Heart left ventricle (tissue), 16 donors: ENCODE measurements around the gene RELL1. TPM values are rescaled to one million over a fixed set of nuclear protein-coding genes. Genes with fewer than 3 reads are reported as not detected.

Experiments used
- ATAC-seq, 4 donors: fragments of 200-7000 bp; cut with Tn5 transposase; one replicate each; pipeline ENCODE4 v1.9.1; 2020 to 2022; ENCODE audit warnings: moderate library complexity in 4 of 4, mild to moderate bottlenecking in 3 of 4, moderate number of reproducible peaks in 1 of 4
- DNase-seq, 5 donors: peaks; one replicate each; pipeline ENCODE4 v3.0.0-alpha.2; 2020
- H3K27ac ChIP-seq, 12 donors: fragments of 200-600 bp; sonication (generic) in 4 of 12; one replicate each; pipeline versions ENCODE4 v1.5.0 to v1.8.0; 2016 to 2022; ENCODE audit warnings: mild to moderate bottlenecking in 2 of 12
- H3K27me3 ChIP-seq, 9 donors: fragments of 200-600 bp; sonication (generic) in 2 of 9; one replicate each; pipeline versions ENCODE4 v1.5.1 to v1.8.0; 2016 to 2022; ENCODE audit warnings: mild to moderate bottlenecking in 3 of 9
- H3K36me3 ChIP-seq, 9 donors: fragments of 200-600 bp; sonication (generic) in 2 of 9; one replicate each; pipeline versions ENCODE4 v1.5.0 to v1.8.0; 2018 to 2022; ENCODE audit warnings: mild to moderate bottlenecking in 2 of 9
- H3K4me1 ChIP-seq, 12 donors: fragments of 200-600 bp; sonication (generic) in 4 of 12; one replicate each; pipeline versions ENCODE4 v1.5.0 to v1.8.0; 2016 to 2022; ENCODE audit warnings: mild to moderate bottlenecking in 3 of 12
- H3K4me3 ChIP-seq, 12 donors: fragments of 200-600 bp; sonication (generic) in 4 of 12; one replicate each; pipeline versions ENCODE4 v1.5.0 to v1.8.0; 2017 to 2022; ENCODE audit warnings: mild to moderate bottlenecking in 9 of 12, moderate library complexity in 4 of 12
- H3K9me3 ChIP-seq, 12 donors: fragments of 200-600 bp; sonication (generic) in 4 of 12; one replicate each; pipeline versions ENCODE4 v1.5.0 to v1.8.0; 2016 to 2022; ENCODE audit warnings: mild to moderate bottlenecking in 1 of 12
- POLR2A ChIP-seq, 2 donors: fragments of 450-650 bp; IDR thresholded peaks; one replicate each; pipeline ENCODE4 v1.6.1; 2017; ENCODE audit warnings: antibody characterized with exemption in 2 of 2, mild to moderate bottlenecking in 2 of 2, moderate library complexity in 2 of 2
- WGBS, 4 donors: extraction: QIAGEN DNeasy Blood & Tissue Kit in 2 of 4; methylation state at CpG; one replicate each; pipeline versions ENCODE4 v1.1.5 to v1.1.7; 2013 to 2018; 5-methylcytosine and 5-hydroxymethylcytosine counted together
- intact Hi-C, 10 donors: fragments of 100-400 bp; cut with DNase I; formaldehyde crosslinking; loops; one replicate each; pipeline versions ENCODE4 v1.11.1 to v1.14.2; 2022
- polyA plus RNA-seq, 2 donors: library from polyadenylated mRNA; stranded (reverse); fragments of 200-250 nt; gene quantifications; one replicate each; pipeline ENCODE4 v1.2.3, GENCODE V29; 2013
- total RNA-seq, 9 donors: library from RNA; depleted of rRNA in 2 of 9; stranded (reverse); fragments of >200 nt in 2 of 9; fragmentation: NEBNext Ultra II Directional in 3 of 9; extraction: Animal tissue kit (Norgen Biotek cat#: 25700) in 3 of 9; gene quantifications; one replicate each; pipeline versions ENCODE4 v1.1.0 to v1.2.4, GENCODE V29; 2016 to 2023
- TF ChIP-seq, protein P1 (sequence below), 12 donors: fragments of 200-600 bp; sonication (generic) in 4 of 12; IDR thresholded peaks; one replicate each; pipeline versions ENCODE4 v1.5.0 to v1.8.0; 2018 to 2022; ENCODE audit warnings: antibody characterized with exemption in 12 of 12, mild to moderate bottlenecking in 5 of 12
- donor health status: ischemic (EF 13 %, LVEDD 7.1; RV severe dilation, severe dysfunction).
- donor health status: healthy with polysubstance abuse.
- donor health status: DM: no; HTN: yes; CAD: no.
- donor health status: DM: no; HTN: no; CAD: no.
- donor health status: ischemic (EF 25% LVEDD 6.9; RV normal size, moderate dysfunction).
- donor health status: ischemic (EF 25% LVEDD 5.7; RV mildly dilated, moderate dysfunction).
- donor health status: healthy.
- donor health status: DM: yes; HTN: yes; CAD: no.
- donor health status: ischemic (EF 35%, LVEDD 5.7; RV mildly dilated, moderate dysfunction).
- donor health status: nonischemic (EF 11% LVEDD 7.7; RV severe dilation, severe dysfunction).
- donor health status: DM: yes; HTN: yes; CAD: no.
- donor health status: PGD.
- donor health status: ischemic (EF 29% LVEDD 5.4; RV normal size, mild dysfunction).
- donor health status: nonischemic (EF 23%, LVEDD 6.1; RV moderate dilation, normal function).

Gene RELL1
- total and polyA plus RNA-seq, 11 donors: 2.0 to 40.2 (median 25.2) TPM

DNA sequence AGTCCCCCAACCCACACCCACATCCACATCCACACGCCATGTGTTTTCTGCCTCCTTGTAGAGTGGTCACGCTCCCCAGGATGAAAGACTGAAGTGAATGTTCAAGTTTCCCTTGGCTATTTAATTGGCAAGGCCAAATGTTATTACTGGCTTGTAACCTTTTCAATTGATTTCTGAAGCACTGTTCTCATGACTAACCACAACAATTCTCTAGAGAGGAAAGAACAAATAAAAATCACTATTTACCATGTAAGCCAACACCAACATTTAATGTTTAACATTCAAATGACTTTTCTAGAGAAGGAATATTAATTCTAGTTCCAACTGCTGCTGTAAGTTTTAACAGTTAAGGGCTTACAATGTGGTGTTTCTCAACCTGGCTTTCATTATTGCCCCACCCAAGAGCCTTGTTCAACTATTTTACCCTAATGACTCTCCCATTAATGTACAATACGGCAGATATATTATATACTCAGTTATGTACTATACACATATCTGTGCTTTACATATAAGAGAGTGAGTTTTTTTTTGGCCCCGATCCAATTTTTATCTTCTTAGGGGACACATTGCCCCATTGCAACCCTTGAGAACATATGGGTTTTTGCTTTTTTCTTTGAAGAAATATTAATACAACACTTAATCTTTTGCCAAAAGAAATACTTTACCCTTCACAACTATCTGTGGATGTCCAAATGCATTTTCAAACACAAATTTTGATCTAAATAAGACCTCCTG, 46.5 kb downstream of the RELL1 start:
- H3K4me1 ChIP-seq: peaks cover 0 to 16% (median 0%) of the 10 kb centered on the region in 12 donors
- peak in 2 of 4 donors; percentile 36 to 47 for ATAC-seq
- no peaks in the 10 kb centered on the region for H3K27me3 ChIP-seq
- intact Hi-C loops: no loop called here
- H3K4me3 ChIP-seq: no peak overlapping the region
- H3K9me3 ChIP-seq: no peaks in the 10 kb centered on the region
- WGBS, 4 donors: 59 to 88% (median 71%) methylated on average over 4 of the region's 4 CpGs
- no peak for TF ChIP-seq POLR2A (IDR thresholded peaks at IDR 0.05)
- TF ChIP-seq, protein P1, sequence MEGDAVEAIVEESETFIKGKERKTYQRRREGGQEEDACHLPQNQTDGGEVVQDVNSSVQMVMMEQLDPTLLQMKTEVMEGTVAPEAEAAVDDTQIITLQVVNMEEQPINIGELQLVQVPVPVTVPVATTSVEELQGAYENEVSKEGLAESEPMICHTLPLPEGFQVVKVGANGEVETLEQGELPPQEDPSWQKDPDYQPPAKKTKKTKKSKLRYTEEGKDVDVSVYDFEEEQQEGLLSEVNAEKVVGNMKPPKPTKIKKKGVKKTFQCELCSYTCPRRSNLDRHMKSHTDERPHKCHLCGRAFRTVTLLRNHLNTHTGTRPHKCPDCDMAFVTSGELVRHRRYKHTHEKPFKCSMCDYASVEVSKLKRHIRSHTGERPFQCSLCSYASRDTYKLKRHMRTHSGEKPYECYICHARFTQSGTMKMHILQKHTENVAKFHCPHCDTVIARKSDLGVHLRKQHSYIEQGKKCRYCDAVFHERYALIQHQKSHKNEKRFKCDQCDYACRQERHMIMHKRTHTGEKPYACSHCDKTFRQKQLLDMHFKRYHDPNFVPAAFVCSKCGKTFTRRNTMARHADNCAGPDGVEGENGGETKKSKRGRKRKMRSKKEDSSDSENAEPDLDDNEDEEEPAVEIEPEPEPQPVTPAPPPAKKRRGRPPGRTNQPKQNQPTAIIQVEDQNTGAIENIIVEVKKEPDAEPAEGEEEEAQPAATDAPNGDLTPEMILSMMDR (IDR thresholded peaks at IDR 0.05): no peak
- peaks cover 0 to 50% (median 23%) of the 10 kb centered on the region in 9 donors for H3K36me3 ChIP-seq
- H3K27ac ChIP-seq: no peak overlapping the region
- DNase-seq: no peak

DNA sequence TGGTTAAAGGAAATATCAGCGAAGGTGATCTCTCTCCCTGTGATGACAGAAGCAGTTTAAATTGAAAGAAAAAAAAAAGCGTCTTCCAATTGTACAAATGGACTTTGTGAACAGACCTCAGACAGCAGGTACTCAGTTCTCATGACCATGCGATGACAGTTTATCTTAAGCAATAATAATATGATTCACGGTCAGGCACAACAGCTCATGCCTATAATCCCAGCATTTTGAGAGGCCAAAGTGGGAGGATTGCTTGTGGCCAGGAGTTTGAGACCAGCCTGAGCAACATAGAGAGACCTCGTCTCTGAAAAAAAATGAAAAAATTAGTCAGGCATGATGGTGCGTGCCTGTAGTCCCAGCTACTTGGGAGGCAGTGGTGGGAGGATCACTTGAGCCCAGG, 51.0 kb downstream of the RELL1 start:
- no peak for DNase-seq
- H3K27ac ChIP-seq: no peak overlapping the region
- peaks cover 0 to 11% (median 2%) of the 10 kb centered on the region in 12 donors for H3K4me1 ChIP-seq
- intact Hi-C loops: no loop called here
- 83 to 91% (median 88%) methylated on average over 6 of the region's 6 CpGs for WGBS, 4 donors
- ATAC-seq: no peak
- H3K9me3 ChIP-seq: no peaks in the 10 kb centered on the region
- H3K4me3 ChIP-seq: no peak overlapping the region
- H3K36me3 ChIP-seq: peaks cover 0 to 79% (median 44%) of the 10 kb centered on the region in 9 donors
- H3K27me3 ChIP-seq: no peaks in the 10 kb centered on the region
- no peak for TF ChIP-seq POLR2A (IDR thresholded peaks at IDR 0.05)
- TF ChIP-seq, protein P1 (IDR thresholded peaks at IDR 0.05): no peak

- peaks cover 0 to 89% (median 51%) of the 10 kb centered on the region in 9 donors for H3K36me3 ChIP-seq
- intact Hi-C loops: no loop called here
- H3K4me3 ChIP-seq: no peak overlapping the region
- 87 to 94% (median 92%) methylated on average over 4 of the region's 4 CpGs for WGBS, 4 donors
- no peak for DNase-seq
- H3K9me3 ChIP-seq: no peaks in the 10 kb centered on the region
- H3K27me3 ChIP-seq: no peaks in the 10 kb centered on the region
- TF ChIP-seq, protein P1 (IDR thresholded peaks at IDR 0.05): no peak
- TF ChIP-seq POLR2A (IDR thresholded peaks at IDR 0.05): no peak
- H3K27ac ChIP-seq: no peak overlapping the region
- H3K4me1 ChIP-seq: peaks cover 0 to 8% (median under 1%) of the 10 kb centered on the region in 12 donors
- no peak for ATAC-seq
These were observed 52.0 kb downstream of the RELL1 start for GRCh38 chr4:37634180-37634579.

- H3K27ac ChIP-seq: no peak overlapping the region
- no peak for TF ChIP-seq POLR2A (IDR thresholded peaks at IDR 0.05)
- TF ChIP-seq, protein P1 (IDR thresholded peaks at IDR 0.05): no peak
These were observed 53.3 kb downstream of the RELL1 start for GRCh38 chr4:37632836-37633235.

More at GRCh38 chr4:37632836-37633235, 53.3 kb downstream of the RELL1 start:
- DNase-seq (no peak), ATAC-seq (no peak)
- Histone ChIP-seq H3K4me3 (no peak overlapping the region), H3K4me1 (peaks cover 0 to 15% (median 6%) of the 10 kb centered on the region in 12 donors), H3K9me3 (no peaks in the 10 kb centered on the region), H3K36me3 (peaks cover 0 to 91% (median 47%) of the 10 kb centered on the region in 9 donors), H3K27me3 (no peaks in the 10 kb centered on the region)
- intact Hi-C loops: no loop called here
- WGBS, 4 donors: 90 to 91% (median 91%) methylated on average over 3 of the region's 3 CpGs
